CD14-positive monocyte (primary cell): ENCODE data around the gene SYNDIG1. TPM values are rescaled to one million over a fixed set of nuclear protein-coding genes. Genes with fewer than 3 reads are reported as not detected.

Experiments
- DNase-seq, 3 donors: peaks; one replicate each; pipeline ENCODE4 v3.0.0-alpha.2; 2011 to 2022
- H2AFZ ChIP-seq: 2 replicates; pipeline ENCODE4 v1.6.0; 2012; ENCODE audit warnings: mild to moderate bottlenecking, low read depth, low read length, inconsistent platforms; ENCODE audit not compliant: insufficient read depth, poor library complexity, severe bottlenecking
- H3K27ac ChIP-seq, 2 donors: 1 replicate in 1 of 2; 2 replicates in 1 of 2; pipeline ENCODE4 v1.5.1; 2012 to 2013; ENCODE audit warnings: low read length in 2 of 2, control low read depth in 1 of 2, inconsistent platforms in 1 of 2, low read depth in 1 of 2, mild to moderate bottlenecking in 1 of 2
- H3K27me3 ChIP-seq, 2 donors: one replicate each; pipeline versions ENCODE4 v1.6.0 to v1.6.1; 2011 to 2013; ENCODE audit warnings: low read length in 2 of 2; ENCODE audit not compliant: control insufficient read depth in 2 of 2, insufficient read depth in 2 of 2
- H3K36me3 ChIP-seq, 2 donors: replicated peaks in 1 of 2; 1 replicate in 1 of 2; 2 replicates in 1 of 2; pipeline versions ENCODE4 v1.5.1 to v1.6.1; 2012 to 2013; ENCODE audit warnings: low read length in 2 of 2, control low read depth in 1 of 2, inconsistent platforms in 1 of 2, mild to moderate bottlenecking in 1 of 2; ENCODE audit not compliant: insufficient read depth in 2 of 2, control insufficient read depth in 1 of 2
- H3K4me1 ChIP-seq, 2 donors: 1 replicate in 1 of 2; 2 replicates in 1 of 2; pipeline versions ENCODE4 v1.5.1 to v1.6.1; 2012 to 2013; ENCODE audit warnings: low read length in 2 of 2, control low read depth in 1 of 2, inconsistent platforms in 1 of 2, mild to moderate bottlenecking in 1 of 2, moderate library complexity in 1 of 2; ENCODE audit not compliant: insufficient read depth in 2 of 2, control insufficient read depth in 1 of 2
- H3K4me2 ChIP-seq: replicated peaks from 2 replicates; pipeline ENCODE3; 2012; ENCODE audit warnings: low read length, moderate library complexity, mild to moderate bottlenecking; ENCODE audit not compliant: poor library complexity, severe bottlenecking; ENCODE audit errors: extremely low read depth
- H3K4me3 ChIP-seq, 3 experiments: fragments of 200-600 bp in 1 of 3; sonication (generic) in 1 of 3; replicated peaks in 1 of 3; 1 replicate in 2 of 3; 2 replicates in 1 of 3; pipeline ENCODE4 v1.5.1; 2011 to 2013; ENCODE audit warnings: low read length in 3 of 3, mild to moderate bottlenecking in 3 of 3, control low read depth in 2 of 3, low read depth in 2 of 3, inconsistent platforms in 1 of 3, moderate library complexity in 1 of 3
- H3K79me2 ChIP-seq: 2 replicates; pipeline ENCODE4 v1.6.0; 2012; ENCODE audit warnings: mild to moderate bottlenecking, control low read depth, inconsistent platforms, low read length, moderate library complexity; ENCODE audit not compliant: insufficient read depth
- H3K9ac ChIP-seq: 2 replicates; pipeline ENCODE4 v1.6.0; 2017; ENCODE audit warnings: low read length, mild to moderate bottlenecking; ENCODE audit not compliant: insufficient read depth, poor library complexity, severe bottlenecking
- H3K9me3 ChIP-seq, 2 donors: replicated peaks in 1 of 2; 1 replicate in 1 of 2; 2 replicates in 1 of 2; pipeline versions ENCODE4 v1.5.1 to v1.6.1; 2012 to 2013; ENCODE audit warnings: low read length in 2 of 2, control low read depth in 1 of 2; ENCODE audit not compliant: control insufficient read depth in 1 of 2, insufficient read depth in 1 of 2
- H4K20me1 ChIP-seq: 2 replicates; pipeline ENCODE4 v1.6.0; 2012; ENCODE audit warnings: mild to moderate bottlenecking, low read length, control low read depth, moderate library complexity; ENCODE audit not compliant: insufficient read depth
- H3K27ac Mint-ChIP-seq, 7 donors: one replicate each; pipeline ENCODE4 v1.8.0; 2020; ENCODE audit warnings: mild to moderate bottlenecking in 7 of 7, mixed read lengths in 7 of 7, moderate library complexity in 6 of 7, inconsistent platforms in 2 of 7
- H3K27me3 Mint-ChIP-seq, 3 donors: one replicate each; pipeline ENCODE4 v1.8.0; 2021 to 2022; ENCODE audit warnings: low read depth in 3 of 3, mild to moderate bottlenecking in 3 of 3, mixed read lengths in 3 of 3, moderate library complexity in 3 of 3, inconsistent platforms in 1 of 3
- H3K36me3 Mint-ChIP-seq, 2 donors: one replicate each; pipeline ENCODE4 v1.8.0; 2020; ENCODE audit warnings: mixed read lengths in 2 of 2, inconsistent platforms in 1 of 2, mild to moderate bottlenecking in 1 of 2
- H3K4me1 Mint-ChIP-seq: one replicate; pipeline ENCODE4 v1.8.0; 2020; ENCODE audit warnings: mild to moderate bottlenecking, mixed read lengths
- H3K4me3 Mint-ChIP-seq, 2 donors: one replicate each; pipeline ENCODE4 v1.8.0; 2020; ENCODE audit warnings: mild to moderate bottlenecking in 2 of 2, mixed read lengths in 2 of 2, moderate library complexity in 1 of 2
- H3K9me3 Mint-ChIP-seq, 7 donors: one replicate each; pipeline ENCODE4 v1.8.0; 2020 to 2022; ENCODE audit warnings: mixed read lengths in 7 of 7, mild to moderate bottlenecking in 6 of 7, moderate library complexity in 6 of 7, inconsistent platforms in 2 of 7
- WGBS: methylation state at CpG from one replicate; pipeline ENCODE4 v1.1.5; 2013; ENCODE audit warnings: missing lambda C conversion rate; ENCODE audit not compliant: insufficient coverage; 5-methylcytosine and 5-hydroxymethylcytosine counted together
- intact Hi-C, 2 donors: fragments of 100-400 bp; cut with micrococcal nuclease; formaldehyde crosslinking; loops; one replicate each; pipeline versions ENCODE4 v1.15.0 to v1.15.1; 2023
- polyA plus RNA-seq, 3 donors: library from polyadenylated mRNA; depleted of rRNA in 1 of 3; unstranded in 2 of 3; stranded (reverse) in 1 of 3; fragments of 300-500 nt in 2 of 3; fragments of >200 nt in 1 of 3; fragmentation: Illumina TruSeq in 2 of 3; gene quantifications; 1 replicate in 2 of 3; 2 replicates in 1 of 3; pipeline ENCODE4 v1.2.3, GENCODE V29; 2012 to 2021
- TF ChIP-seq, protein P1 (sequence below): fragments of 200-600 bp; IDR thresholded peaks from one replicate; pipeline ENCODE4 v1.8.0; 2022; ENCODE audit warnings: antibody characterized with exemption, mild to moderate bottlenecking

The SYNDIG1 gene
- polyA plus RNA-seq, 3 donors = not detected

DNA sequence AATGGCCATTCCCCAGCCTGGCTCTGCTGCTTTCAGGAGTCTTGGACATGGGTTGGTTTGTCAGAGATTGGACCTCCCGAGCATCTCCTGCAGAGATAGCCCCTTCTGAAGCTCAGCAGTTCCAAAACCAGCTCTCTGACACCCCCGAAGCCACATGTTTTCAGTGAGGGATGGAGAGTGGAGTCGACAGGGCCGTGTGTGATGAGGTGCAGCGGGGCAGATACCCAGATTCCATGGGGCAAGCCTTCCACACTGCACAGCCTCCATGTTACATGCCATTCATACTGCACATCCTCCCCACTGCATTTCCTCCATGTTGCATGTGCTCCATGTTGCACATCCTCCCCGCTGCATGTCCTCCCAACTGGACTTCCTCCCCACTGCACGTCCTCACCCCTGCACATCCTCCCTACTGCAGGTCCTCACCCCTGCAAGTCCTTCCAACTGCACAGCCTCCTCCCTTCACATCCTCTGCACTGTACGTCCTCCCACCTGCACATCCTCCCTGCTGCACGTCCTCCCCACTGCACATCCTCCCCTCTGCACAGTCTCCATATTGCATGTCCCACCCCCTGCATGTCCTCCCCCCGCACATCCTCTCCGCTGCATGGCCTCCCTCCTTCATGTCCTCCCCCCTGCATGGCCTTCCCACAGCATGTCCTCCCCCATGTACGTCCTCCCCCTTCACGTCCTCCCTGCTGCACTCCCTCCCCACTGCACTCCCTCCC lies 112.2 kb downstream of the SYNDIG1 start:
- no peaks in the 10 kb centered on the region for H3K27me3 ChIP-seq
- H3K27ac Mint-ChIP-seq = peak overlapping the region in 1 of 7 donors; percentile 79
- no peak for DNase-seq
- peaks cover 2 to 7% (median 6%) of the 10 kb centered on the region in 3 donors for H3K27me3 Mint-ChIP-seq
- WGBS = 82% methylated on average over 6 of the region's 13 CpGs
- no peaks in the 10 kb centered on the region for H3K79me2 ChIP-seq
- no peak overlapping the region for H3K4me3 ChIP-seq
- H3K9me3 ChIP-seq = no peaks in the 10 kb centered on the region
- TF ChIP-seq, protein P1, sequence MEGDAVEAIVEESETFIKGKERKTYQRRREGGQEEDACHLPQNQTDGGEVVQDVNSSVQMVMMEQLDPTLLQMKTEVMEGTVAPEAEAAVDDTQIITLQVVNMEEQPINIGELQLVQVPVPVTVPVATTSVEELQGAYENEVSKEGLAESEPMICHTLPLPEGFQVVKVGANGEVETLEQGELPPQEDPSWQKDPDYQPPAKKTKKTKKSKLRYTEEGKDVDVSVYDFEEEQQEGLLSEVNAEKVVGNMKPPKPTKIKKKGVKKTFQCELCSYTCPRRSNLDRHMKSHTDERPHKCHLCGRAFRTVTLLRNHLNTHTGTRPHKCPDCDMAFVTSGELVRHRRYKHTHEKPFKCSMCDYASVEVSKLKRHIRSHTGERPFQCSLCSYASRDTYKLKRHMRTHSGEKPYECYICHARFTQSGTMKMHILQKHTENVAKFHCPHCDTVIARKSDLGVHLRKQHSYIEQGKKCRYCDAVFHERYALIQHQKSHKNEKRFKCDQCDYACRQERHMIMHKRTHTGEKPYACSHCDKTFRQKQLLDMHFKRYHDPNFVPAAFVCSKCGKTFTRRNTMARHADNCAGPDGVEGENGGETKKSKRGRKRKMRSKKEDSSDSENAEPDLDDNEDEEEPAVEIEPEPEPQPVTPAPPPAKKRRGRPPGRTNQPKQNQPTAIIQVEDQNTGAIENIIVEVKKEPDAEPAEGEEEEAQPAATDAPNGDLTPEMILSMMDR = no peak
- H3K4me2 ChIP-seq = no peak overlapping the region
- no peak overlapping the region for H3K27ac ChIP-seq
- H3K9ac ChIP-seq = no peak overlapping the region
- H3K36me3 ChIP-seq = no peaks in the 10 kb centered on the region
- intact Hi-C loops = no loop called here
- peaks cover 0 to 3% (median 0%) of the 10 kb centered on the region in 7 donors for H3K9me3 Mint-ChIP-seq
- H3K4me1 Mint-ChIP-seq = no peaks in the 10 kb centered on the region
- no peaks in the 10 kb centered on the region for H4K20me1 ChIP-seq
- H3K36me3 Mint-ChIP-seq = no peaks in the 10 kb centered on the region
- H3K4me1 ChIP-seq = no peaks in the 10 kb centered on the region
- no peak overlapping the region for H3K4me3 Mint-ChIP-seq
- no peak overlapping the region for H2AFZ ChIP-seq

DNA sequence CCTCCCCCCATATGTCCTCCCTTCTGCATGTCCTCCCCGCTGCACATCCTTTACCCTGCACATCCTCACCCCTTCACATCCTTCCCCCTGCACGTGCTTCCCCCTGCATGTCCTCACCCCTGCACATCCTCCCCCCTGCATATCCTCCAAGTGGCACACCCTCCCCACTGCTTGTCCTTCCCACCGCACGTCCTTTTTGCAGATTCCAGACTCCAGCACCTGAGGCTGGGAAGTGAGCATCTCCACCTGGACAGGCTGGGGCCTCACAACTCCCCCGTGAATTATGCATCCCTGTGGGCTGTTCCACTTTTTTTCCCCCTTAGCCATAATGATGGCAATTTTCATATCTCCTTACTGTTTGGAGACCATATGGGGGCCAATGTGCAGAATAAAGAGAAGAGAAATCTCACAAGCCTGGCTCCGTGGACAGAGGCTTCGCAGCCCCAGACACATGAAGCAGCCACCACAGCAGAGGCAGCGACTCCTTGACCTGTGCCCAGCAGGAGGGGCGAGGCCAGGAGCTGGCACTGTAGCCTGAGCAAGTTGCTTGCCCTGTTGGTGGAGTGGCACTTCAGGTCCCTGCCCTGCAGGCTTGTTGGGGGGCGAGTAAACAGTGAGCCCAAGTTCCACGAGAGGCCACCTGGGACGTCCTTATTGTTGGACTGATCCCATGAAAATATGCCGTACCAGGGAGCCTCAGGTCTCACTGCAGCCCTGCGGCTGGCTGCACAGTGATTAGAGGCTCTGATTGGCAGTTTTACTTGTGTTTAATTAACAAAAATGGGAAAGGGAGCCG lies 113.1 kb downstream of the SYNDIG1 start:
- Mint-ChIP-seq H3K9me3 (peaks cover 0 to 3% (median 0%) of the 10 kb centered on the region in 7 donors), H3K27ac (no peak overlapping the region), H3K36me3 (no peaks in the 10 kb centered on the region), H3K27me3 (peaks cover 2 to 7% (median 6%) of the 10 kb centered on the region in 3 donors), H3K4me3 (no peak overlapping the region), H3K4me1 (no peaks in the 10 kb centered on the region)
- H3K4me2 ChIP-seq = no peak overlapping the region
- no peaks in the 10 kb centered on the region for H3K79me2 ChIP-seq
- WGBS = 92% methylated on average over 14 of the region's 15 CpGs
- no peaks in the 10 kb centered on the region for H3K4me1 ChIP-seq
- H4K20me1 ChIP-seq = no peaks in the 10 kb centered on the region
- no peaks in the 10 kb centered on the region for H3K27me3 ChIP-seq
- no peak overlapping the region for H3K4me3 ChIP-seq
- no peak for DNase-seq
- H3K9me3 ChIP-seq = no peaks in the 10 kb centered on the region
- intact Hi-C loops = no loop called here
- H3K36me3 ChIP-seq = no peaks in the 10 kb centered on the region
- no peak overlapping the region for H2AFZ ChIP-seq
- TF ChIP-seq, protein P1 = no peak
- no peak overlapping the region for H3K27ac ChIP-seq
- H3K9ac ChIP-seq = no peak overlapping the region
